ENCODE results near the gene PIK3AP1. TPM values are rescaled to one million over a fixed set of nuclear protein-coding genes. Genes with fewer than 3 reads are reported as not detected.

Gene PIK3AP1
- total and polyA plus RNA-seq, 10 of the 15 experiments (the other 5 are each of a cell fraction or from before 2014, with no cell fraction given): 26.2 to 306 (median 119) TPM

- intact Hi-C loops (cut with micrococcal nuclease; ENCODE audit: unreplicated experiment) (loop anchor here (1.0 to 10.0 kb wide), 4 partner anchors 53 to 382 kb away; no protein-coding TSS in a partner anchor), in situ Hi-C loops (cut with MboI) (loop anchor here (10.0 kb wide), 1 partner anchor 72 kb away; no protein-coding TSS in a partner anchor)
- H2AFZ ChIP-seq (ENCODE audit: control insufficient read depth, low read depth, low read length): no peak overlapping the region
- H3K9ac ChIP-seq (ENCODE audit: control insufficient read depth, insufficient read depth, low read length): no peak overlapping the region
- ChIA-PET POLR2A (interaction anchor here (1.0 to 1.3 kb wide), 2 partner anchors 55 to 73 kb away, joined by 4 to 5 read pairs; no protein-coding TSS in a partner anchor), SMC1A (ENCODE audit: uncharacterized antibody, unreplicated experiment) (interaction anchor here (0.5 to 7.2 kb wide), 19 partner anchors 9 to 382 kb away, joined by 3 to 95 read pairs (median 6); no protein-coding TSS in a partner anchor), CTCF (interaction anchor here (0.7 to 7.3 kb wide), 26 partner anchors 9 to 382 kb away, joined by 3 to 98 read pairs (median 4); partner anchors contain the start of gene PIK3AP1), RAD21 (ENCODE audit: unreplicated experiment) (interaction anchor here (0.7 to 7.1 kb wide), 16 partner anchors 10 to 121 kb away, joined by 3 to 60 read pairs (median 5); partner anchors contain the start of gene PIK3AP1)
- ATAC-seq: peak; percentile 78
- TF ChIP-seq E2F8 (IDR thresholded peaks at IDR 0.05; ENCODE audit: low read depth, partially characterized antibody): peak; percentile 15
- TF ChIP-seq PML (IDR thresholded peaks at IDR 0.05; ENCODE audit: low read length): no peak
- TF ChIP-seq SMC3 (IDR thresholded peaks at IDR 0.05; ENCODE audit: borderline replicate concordance, low read length): peak; percentile 79; the same call in 1 of the 2 replicates
- no peak for TF ChIP-seq PKNOX1 (IDR thresholded peaks at IDR 0.05)
- no peak for TF ChIP-seq USF1 (IDR thresholded peaks at IDR 0.05; ENCODE audit: borderline replicate concordance, extremely low read length, insufficient read depth, low read depth, low read length)
- TF ChIP-seq, protein P1, sequence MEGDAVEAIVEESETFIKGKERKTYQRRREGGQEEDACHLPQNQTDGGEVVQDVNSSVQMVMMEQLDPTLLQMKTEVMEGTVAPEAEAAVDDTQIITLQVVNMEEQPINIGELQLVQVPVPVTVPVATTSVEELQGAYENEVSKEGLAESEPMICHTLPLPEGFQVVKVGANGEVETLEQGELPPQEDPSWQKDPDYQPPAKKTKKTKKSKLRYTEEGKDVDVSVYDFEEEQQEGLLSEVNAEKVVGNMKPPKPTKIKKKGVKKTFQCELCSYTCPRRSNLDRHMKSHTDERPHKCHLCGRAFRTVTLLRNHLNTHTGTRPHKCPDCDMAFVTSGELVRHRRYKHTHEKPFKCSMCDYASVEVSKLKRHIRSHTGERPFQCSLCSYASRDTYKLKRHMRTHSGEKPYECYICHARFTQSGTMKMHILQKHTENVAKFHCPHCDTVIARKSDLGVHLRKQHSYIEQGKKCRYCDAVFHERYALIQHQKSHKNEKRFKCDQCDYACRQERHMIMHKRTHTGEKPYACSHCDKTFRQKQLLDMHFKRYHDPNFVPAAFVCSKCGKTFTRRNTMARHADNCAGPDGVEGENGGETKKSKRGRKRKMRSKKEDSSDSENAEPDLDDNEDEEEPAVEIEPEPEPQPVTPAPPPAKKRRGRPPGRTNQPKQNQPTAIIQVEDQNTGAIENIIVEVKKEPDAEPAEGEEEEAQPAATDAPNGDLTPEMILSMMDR (IDR thresholded peaks at IDR 0.05 in 2 of 3, conservative IDR thresholded peaks at IDR 0.05 in 1 of 3; ENCODE audit: control insufficient read depth in 2 of 3, extremely low read depth in 1 of 3, insufficient read depth in 1 of 3, low read depth in 3 of 3, low read length in 3 of 3): peak; percentile 74 to 94 (median 85)
- peak; percentile 39; the same call in 1 of the 2 replicates for TF ChIP-seq SMARCA5 (IDR thresholded peaks at IDR 0.05)
- TF ChIP-seq RAD21 (IDR thresholded peaks at IDR 0.05; ENCODE audit: insufficient read depth, low read depth, low read length): peak; percentile 92
- 0 out of 2 replicates have a peak, but pooled peaks have one; percentile 30 for TF ChIP-seq YY1 (IDR thresholded peaks at IDR 0.05; ENCODE audit: low read depth, low read length)
- no peaks in the 10 kb centered on the region for H3K27me3 ChIP-seq (replicated peaks in 1 of 2; ENCODE audit: control insufficient read depth in 2 of 2, insufficient read depth in 2 of 2, low read length in 1 of 2)
- no TSS peak for BruUV-seq (replicated peaks)
- peaks cover 24 to 47% of the 10 kb centered on the region in 2 experiments for H3K36me3 ChIP-seq (ENCODE audit: control insufficient read depth in 2 of 2, insufficient read depth in 2 of 2, low read length in 1 of 2)
- FAIRE-seq: no peak
- no peak overlapping the region for H3K4me2 ChIP-seq (ENCODE audit: control insufficient read depth, insufficient read depth)
- H4K20me1 ChIP-seq (ENCODE audit: control insufficient read depth, insufficient read depth): no peaks in the 10 kb centered on the region
- DNase-seq (ENCODE audit: low read depth, low spot score): no peak
- peaks cover 34% of the 10 kb centered on the region for H3K4me1 ChIP-seq (ENCODE audit: control insufficient read depth, insufficient read depth, low read length)
- H3K79me2 ChIP-seq (ENCODE audit: control insufficient read depth, insufficient read depth, low read length): no peaks in the 10 kb centered on the region; the same call in 1 of the 2 replicates
- no peaks in the 10 kb centered on the region for H3K9me3 ChIP-seq (replicated peaks; ENCODE audit: control insufficient read depth, insufficient read depth, low read length)
- H3K27ac ChIP-seq (ENCODE audit: control insufficient read depth, insufficient read depth): no peak overlapping the region
- no peak overlapping the region for H3K4me3 ChIP-seq
- WGBS (ENCODE audit: insufficient coverage, insufficient replicate concordance, low lambda C conversion rate, missing lambda C conversion rate): 33% methylated on average over 4 of the region's 4 CpGs
Measured at GRCh38 chr10:96642973-96643372, 77.3 kb downstream of the PIK3AP1 start.

Data from GM12878 (cell line).